Lower lobe of right lung (tissue), 2 donors: Measurements from ENCODE around the gene BIRC5. TPM values are rescaled to one million over a fixed set of nuclear protein-coding genes. Genes with fewer than 3 reads are reported as not detected.
A peak's percentile ranks its signal among the peaks of the same experiment; 100 is the strongest.

ENCODE experiments used
- ATAC-seq, 2 donors: fragments of 200-7000 bp; cut with Tn5 transposase; one replicate each; pipeline ENCODE4 v1.9.1; 2020 to 2022; ENCODE audit warnings: mild to moderate bottlenecking in 2 of 2, moderate library complexity in 2 of 2
- DNase-seq: peaks from one replicate; pipeline ENCODE4 v3.0.0-alpha.2; 2020
- H3K27ac ChIP-seq: fragments of 200-600 bp; one replicate; pipeline ENCODE4 v1.8.0; 2022
- H3K27me3 ChIP-seq: fragments of 200-600 bp; one replicate; pipeline ENCODE4 v1.8.0; 2022; ENCODE audit warnings: low read depth
- H3K36me3 ChIP-seq: fragments of 200-600 bp; one replicate; pipeline ENCODE4 v1.8.0; 2022; ENCODE audit warnings: mild to moderate bottlenecking
- H3K4me1 ChIP-seq: fragments of 200-600 bp; one replicate; pipeline ENCODE4 v1.8.0; 2022
- H3K4me3 ChIP-seq: fragments of 200-600 bp; one replicate; pipeline ENCODE4 v1.8.0; 2022; ENCODE audit warnings: mild to moderate bottlenecking
- H3K9me3 ChIP-seq: fragments of 200-600 bp; one replicate; pipeline ENCODE4 v1.8.0; 2022
- CTCF ChIP-seq: fragments of 200-600 bp; IDR thresholded peaks from one replicate; pipeline ENCODE4 v1.8.0; 2022; ENCODE audit warnings: antibody characterized with exemption, mild to moderate bottlenecking
- intact Hi-C: fragments of 100-400 bp; cut with DNase I; formaldehyde crosslinking; loops from one replicate; pipeline ENCODE4 v1.11.0; 2022
- total RNA-seq: library from RNA; stranded (reverse); fragmentation: NEBNext Ultra II Directional; extraction: Animal tissue kit (Norgen Biotek cat#: 25700); gene quantifications from one replicate; pipeline ENCODE4 v1.2.1, GENCODE V29; 2021
- donor health status: DM: no; HTN: yes; CAD: no; lungs with severe emphysema.

Gene BIRC5
- total RNA-seq, 1 donor from 2014 or later = 1.8 TPM

- no peaks in the 10 kb centered on the region for H3K9me3 ChIP-seq
- no peak for TF ChIP-seq CTCF
- intact Hi-C loops = no loop called here
- H3K27me3 ChIP-seq = no peaks in the 10 kb centered on the region
- H3K27ac ChIP-seq = peak overlapping the region; percentile 85
- no peak overlapping the region for H3K4me3 ChIP-seq
- H3K4me1 ChIP-seq = peaks cover 53% of the 10 kb centered on the region
- DNase-seq = no peak
- no peak for ATAC-seq
- H3K36me3 ChIP-seq = no peaks in the 10 kb centered on the region
Measured at GRCh38 chr17:78263736-78264340, 49.8 kb downstream of the BIRC5 start.

- Histone ChIP-seq H3K27ac (no peak overlapping the region), H3K9me3 (no peaks in the 10 kb centered on the region), H3K4me3 (no peak overlapping the region), H3K4me1 (peaks cover 54% of the 10 kb centered on the region), H3K36me3 (no peaks in the 10 kb centered on the region), H3K27me3 (no peaks in the 10 kb centered on the region)
- intact Hi-C loops = no loop called here
- no peak for ATAC-seq
- no peak for TF ChIP-seq CTCF
- no peak for DNase-seq
Measured at GRCh38 chr17:78264590-78264989, 50.5 kb downstream of the BIRC5 start.

- no peaks in the 10 kb centered on the region for H3K9me3 ChIP-seq
- H3K27ac ChIP-seq = peak overlapping the region; percentile 9
- H3K4me3 ChIP-seq = no peak overlapping the region
- H3K36me3 ChIP-seq = no peaks in the 10 kb centered on the region
- intact Hi-C loops = no loop called here
- no peaks in the 10 kb centered on the region for H3K27me3 ChIP-seq
- DNase-seq = no peak
- ATAC-seq = no peak
- TF ChIP-seq CTCF = no peak
- H3K4me1 ChIP-seq = peaks cover 59% of the 10 kb centered on the region
Measured at GRCh38 chr17:78265121-78265520, 51.1 kb downstream of the BIRC5 start.

GRCh38 chr17:78266231-78266631 is 52.2 kb downstream of the BIRC5 start:
- DNase-seq (no peak), ATAC-seq (no peak)
- Histone ChIP-seq H3K27ac (peak overlapping the region; percentile 58), H3K27me3 (no peaks in the 10 kb centered on the region), H3K9me3 (no peaks in the 10 kb centered on the region), H3K36me3 (no peaks in the 10 kb centered on the region), H3K4me1 (peaks cover 69% of the 10 kb centered on the region), H3K4me3 (no peak overlapping the region)
- no peak for TF ChIP-seq CTCF
- intact Hi-C loops = no loop called here

GRCh38 chr17:78266771-78267170 is 52.7 kb downstream of the BIRC5 start:
- intact Hi-C loops = no loop called here
- DNase-seq (no peak), ATAC-seq (no peak)
- Histone ChIP-seq H3K4me1 (peaks cover 69% of the 10 kb centered on the region), H3K36me3 (no peaks in the 10 kb centered on the region), H3K27me3 (no peaks in the 10 kb centered on the region), H3K27ac (peak overlapping the region; percentile 3), H3K9me3 (no peaks in the 10 kb centered on the region), H3K4me3 (no peak overlapping the region)
- no peak for TF ChIP-seq CTCF
